T-helper 2 cell treated with Interferon-gamma antibody and Interleukin-4, amounts not matched to agents 100 ng/mL and 5 ng/mL, for 36 hours (primary cell): ENCODE results near the gene KRABD2.
"Not testable (repeated sequence)": the region's sequence is repeated elsewhere in the genome, so short reads cannot be mapped to it uniquely, and the experiment has no call there.

Experiments used
- intact Hi-C: fragments of 100-400 bp; cut with micrococcal nuclease; formaldehyde crosslinking; loops from one replicate; pipeline ENCODE4 v1.15.1; 2023

Gene KRABD2

DNA sequence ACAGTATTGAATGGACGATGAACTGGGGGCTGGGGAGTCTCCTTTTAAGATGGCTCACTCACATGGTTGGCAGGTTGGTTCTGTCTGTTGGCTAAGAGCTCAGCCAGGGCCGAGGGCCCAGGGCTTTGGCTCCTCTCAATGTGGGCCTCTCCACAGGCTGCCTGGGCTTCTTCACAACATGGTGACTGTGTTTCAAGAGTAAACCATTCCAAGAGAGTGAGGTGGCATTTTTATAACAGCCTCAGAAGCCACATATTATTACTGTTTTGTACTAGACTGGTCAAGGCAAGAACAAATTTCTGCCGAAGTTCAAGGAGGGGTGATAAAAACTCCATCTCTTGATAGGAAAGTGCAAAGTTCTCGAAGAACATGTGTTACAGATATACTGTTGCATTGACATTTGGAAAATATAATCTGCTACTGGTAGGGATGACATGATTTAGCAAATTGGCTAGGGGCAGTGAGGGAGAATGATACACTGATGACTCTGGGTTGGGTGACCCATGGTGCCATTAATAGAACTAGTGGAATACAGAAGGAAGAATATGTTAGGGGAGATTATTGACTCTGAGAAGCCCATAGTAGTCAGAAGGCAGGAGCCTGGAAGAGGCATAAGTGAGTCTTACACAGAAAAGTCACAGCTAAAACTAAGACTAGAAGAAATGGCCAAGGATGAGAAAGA is 13.7 kb downstream of the KRABD2 start:
- intact Hi-C loops, result no loop called here

DNA sequence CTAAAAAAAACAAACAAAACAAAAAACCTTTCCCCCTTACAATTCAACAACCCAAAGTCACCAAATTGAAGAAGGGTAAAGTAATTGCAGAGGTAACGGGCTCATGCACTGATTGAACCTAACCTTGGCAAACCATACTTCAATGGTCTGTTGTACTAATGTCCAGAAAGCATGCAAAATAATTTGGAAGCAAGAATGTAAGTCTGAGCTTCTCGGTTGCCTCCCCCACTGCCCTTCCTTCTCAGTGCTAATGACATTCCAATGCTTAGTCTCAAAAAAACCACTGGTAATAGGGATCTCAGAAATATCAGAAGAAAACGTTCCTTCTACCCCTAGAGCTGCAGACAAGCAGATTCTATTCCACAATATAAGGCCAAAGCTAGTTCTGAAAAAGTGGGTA is 15.8 kb downstream of the KRABD2 start:
- intact Hi-C loops, result no loop called here

- intact Hi-C loops, result no loop called here
Observed at GRCh38 chr17:8360260-8360659, 16.2 kb downstream of the KRABD2 start.

DNA sequence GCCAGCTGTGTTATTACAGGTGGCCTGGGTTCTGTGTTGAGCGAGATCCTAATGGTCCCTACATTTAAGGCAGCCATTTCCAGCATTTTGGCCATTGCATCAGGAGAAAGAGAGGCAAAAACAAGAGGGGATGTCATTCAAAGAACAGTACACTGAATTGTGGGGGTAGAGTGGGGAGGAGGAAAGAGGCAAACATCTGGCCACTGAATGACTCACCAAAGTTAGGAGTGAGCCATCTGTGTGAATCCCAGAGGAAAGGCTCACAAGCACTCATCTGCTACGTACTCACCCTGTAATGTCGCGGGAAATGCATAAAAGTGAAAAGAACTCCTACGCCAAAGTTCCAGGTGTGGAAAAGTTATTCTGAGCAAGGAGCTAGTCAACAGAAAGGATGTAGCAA is 16.7 kb downstream of the KRABD2 start:
- intact Hi-C loops, result no loop called here

DNA sequence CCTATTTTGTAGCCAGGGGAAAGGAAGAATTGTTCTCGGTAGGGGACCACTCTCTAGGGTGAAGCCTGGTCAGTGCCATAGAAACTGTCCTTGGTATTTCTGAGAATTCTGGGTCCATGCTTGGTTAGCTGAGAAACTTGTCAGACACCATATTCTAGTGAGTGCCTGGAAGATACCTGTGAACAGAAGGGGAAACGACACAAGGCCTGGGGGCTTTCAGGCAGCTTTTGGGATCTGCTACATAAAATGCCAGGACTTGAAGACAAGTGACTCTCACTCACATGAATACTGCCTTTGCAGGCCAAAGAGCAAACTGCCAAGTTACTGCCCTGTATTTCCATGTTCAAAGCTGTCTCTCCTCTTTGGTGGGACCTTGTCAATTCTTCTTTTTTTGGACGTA is 18.6 kb downstream of the KRABD2 start:
- intact Hi-C loops, result no loop called here

- intact Hi-C loops, result no loop called here
Observed at GRCh38 chr17:8354236-8354635, 22.3 kb downstream of the KRABD2 start.

GRCh38 chr17:8353736-8354135 is 22.8 kb downstream of the KRABD2 start:
- intact Hi-C loops, result no loop called here

DNA sequence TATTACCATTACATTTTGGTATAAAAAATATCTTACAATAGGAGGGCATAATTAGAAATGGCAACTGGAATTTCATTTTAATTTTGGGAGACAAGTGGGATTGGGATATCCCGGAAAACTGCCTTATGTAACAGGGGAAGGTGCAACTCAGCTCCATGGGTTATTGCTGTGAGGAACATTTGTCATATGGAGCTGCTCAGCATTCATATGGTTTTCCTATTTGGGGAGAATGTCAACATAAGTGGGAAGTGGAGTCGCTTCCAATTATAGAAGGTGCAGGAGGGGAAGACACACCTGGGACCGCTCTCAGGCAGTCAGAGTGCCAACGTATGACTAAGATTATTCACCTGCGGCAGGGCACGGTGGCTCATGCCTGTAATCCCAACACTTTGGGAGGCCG is 26.2 kb downstream of the KRABD2 start:
- intact Hi-C loops, result no loop called here

DNA sequence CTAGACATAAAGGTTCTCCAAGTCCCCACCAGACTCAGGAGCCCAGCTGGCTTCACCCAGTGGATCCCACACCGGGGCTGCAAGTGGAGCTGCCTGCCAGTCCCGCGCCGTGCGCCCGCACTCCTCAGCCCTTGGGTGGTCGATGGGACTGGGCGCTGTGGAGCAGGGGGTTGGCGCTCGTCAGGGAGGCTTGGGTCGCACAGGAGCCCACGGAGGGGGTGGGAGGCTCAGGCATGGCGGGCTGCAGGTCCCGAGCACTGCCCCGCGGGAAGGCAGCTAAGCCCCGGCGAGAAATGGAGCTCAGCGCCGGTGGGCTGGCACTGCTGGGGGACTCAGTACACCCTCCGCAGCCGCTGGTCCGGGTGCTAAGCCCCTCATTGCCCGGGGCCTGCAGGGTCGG is 29.5 kb downstream of the KRABD2 start:
- intact Hi-C loops, result not testable (repeated sequence)

- intact Hi-C loops, result no loop called here
Observed at GRCh38 chr17:8345951-8346665, 30.4 kb downstream of the KRABD2 start.

DNA sequence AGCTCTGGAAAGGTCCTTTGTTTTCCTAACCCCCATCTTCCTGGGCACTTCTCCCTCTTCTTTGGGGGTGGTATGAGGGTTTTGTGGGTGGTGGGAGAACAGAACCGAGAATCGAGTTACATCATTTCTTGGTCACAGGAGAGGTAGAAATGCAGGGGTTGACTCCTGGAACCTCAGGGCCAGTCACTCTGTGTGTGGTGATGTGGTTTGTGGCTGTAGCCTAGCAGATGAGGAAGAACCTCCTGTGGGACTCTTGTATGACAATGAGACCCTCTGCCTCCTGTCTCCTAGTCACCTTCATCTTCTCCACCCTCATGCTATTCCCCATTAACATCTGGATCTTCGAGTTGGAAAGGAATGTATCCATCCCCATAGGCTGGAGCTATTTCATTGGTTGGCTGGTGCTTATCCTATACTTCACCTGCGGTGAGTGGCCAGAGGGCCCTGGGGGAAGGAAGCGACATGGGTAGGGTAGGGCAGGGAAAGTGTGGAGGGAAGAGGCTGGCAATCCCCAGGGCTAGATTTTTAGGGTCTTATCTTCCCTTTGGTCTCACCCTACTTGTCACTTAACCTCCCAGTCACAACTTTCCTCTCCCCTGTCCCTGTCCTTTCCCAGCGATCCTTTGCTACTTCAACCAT is 31.3 kb downstream of the KRABD2 start:
- intact Hi-C loops, result no loop called here

DNA sequence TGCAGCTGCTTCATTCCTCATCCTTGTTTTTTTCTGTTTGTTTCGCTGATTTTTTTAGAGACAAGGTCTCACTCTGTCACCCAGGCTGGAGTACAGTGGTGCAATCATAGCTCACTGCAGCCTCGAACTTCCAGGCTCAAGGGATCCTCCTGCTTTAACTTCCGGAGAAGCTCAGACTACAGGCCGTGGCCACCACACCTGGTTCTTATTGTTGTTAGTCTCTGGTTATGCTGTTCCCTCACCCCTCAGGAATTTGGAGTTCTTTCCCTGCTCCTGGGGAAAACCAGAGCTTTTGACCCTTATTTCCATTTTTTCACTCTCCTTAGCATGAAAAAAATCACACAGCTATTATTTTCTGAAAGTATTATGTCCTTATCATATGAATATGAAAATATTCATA is 35.0 kb downstream of the KRABD2 start:
- intact Hi-C loops, result no loop called here

DNA sequence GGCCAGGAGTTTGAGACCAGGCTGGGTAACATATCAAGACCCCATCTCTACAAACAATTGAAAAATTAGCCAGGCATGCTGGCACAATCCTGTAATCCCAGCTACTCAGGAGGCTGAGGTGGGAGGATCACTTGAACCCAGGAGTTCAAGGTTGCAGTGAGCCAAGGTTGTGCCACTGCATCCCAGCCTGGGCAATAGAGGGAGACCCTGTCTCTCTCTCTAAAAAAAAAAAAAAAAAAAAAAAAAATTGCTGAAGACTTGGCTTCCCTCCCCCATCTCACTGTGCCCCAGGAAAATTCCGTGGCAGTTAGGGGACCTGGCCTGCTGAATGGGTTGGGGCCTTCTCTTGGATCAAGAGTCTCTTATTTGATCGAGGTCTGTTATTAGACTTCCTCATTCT is 37.0 kb downstream of the KRABD2 start, which contains the start of gene ODF4:
ODF4 (plus strand) TSS at position 301 of the 400 bp plus-strand sequence. CDS start 212 bp downstream, outside the sequence.
- intact Hi-C loops, result no loop called here

- intact Hi-C loops, result no loop called here
Observed at GRCh38 chr17:8338753-8339140, 37.8 kb downstream of the KRABD2 start.

DNA sequence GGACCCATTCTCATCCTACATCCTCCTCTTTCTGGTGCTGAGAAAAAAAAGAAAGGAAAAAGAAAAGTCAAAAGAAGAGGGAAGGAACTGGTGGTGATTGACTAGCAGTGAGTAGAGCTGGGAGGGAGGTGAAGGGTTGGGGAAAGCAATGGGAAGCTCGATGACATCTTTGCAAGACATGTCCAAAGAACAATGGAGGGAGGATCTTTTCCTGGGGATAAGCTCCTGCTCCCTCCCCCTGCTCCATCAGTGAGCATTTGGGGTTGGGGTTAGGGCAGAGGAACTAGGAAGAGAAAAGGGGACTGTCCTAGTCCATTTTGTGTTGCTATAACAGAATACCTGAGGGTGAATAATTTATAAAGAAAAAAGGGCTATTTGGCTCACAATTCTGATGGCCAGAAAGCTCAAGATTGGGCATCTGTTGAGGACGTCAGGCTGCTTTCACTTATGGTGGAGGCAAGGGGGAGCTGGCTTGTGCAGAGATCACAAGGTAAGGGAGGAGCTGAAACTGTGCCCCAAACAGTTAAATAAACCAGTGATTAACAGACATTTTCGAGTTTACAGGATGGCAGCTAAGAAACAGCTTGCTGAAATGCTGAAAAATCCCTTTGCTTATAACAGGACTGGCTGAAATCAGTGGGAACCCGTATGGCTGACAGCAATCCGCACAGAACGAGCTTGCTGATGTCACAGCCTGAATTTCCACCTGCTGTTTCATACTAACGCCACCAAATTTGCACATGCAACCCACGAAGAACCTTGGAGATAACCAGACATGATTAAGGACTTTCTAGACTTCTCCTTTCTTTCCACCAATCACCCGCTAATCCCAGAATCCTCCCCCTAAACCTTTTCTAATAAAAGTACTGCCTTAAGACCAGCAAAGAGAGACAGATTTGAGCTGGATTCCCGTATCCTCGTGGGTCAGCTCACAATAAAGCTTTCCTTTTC is 38.4 kb downstream of the KRABD2 start:
- intact Hi-C loops, result no loop called here

GRCh38 chr17:8333281-8333680 is 43.2 kb downstream of the KRABD2 start:
- intact Hi-C loops, result no loop called here

GRCh38 chr17:8332688-8333087 is 43.8 kb downstream of the KRABD2 start:
- intact Hi-C loops, result no loop called here

- intact Hi-C loops, result no loop called here
Observed at GRCh38 chr17:8332128-8332527, 44.4 kb downstream of the KRABD2 start.

- intact Hi-C loops, result no loop called here
Observed at GRCh38 chr17:8327303-8327649, 49.2 kb downstream of the KRABD2 start.
